ENCODE results near the gene TSEN54. TPM values are rescaled to one million over a fixed set of nuclear protein-coding genes. Genes with fewer than 3 reads are reported as not detected.

Gene TSEN54
- total and polyA plus RNA-seq, 2 experiments from 2014 or later, result 45.9 to 62.5 TPM

DNA sequence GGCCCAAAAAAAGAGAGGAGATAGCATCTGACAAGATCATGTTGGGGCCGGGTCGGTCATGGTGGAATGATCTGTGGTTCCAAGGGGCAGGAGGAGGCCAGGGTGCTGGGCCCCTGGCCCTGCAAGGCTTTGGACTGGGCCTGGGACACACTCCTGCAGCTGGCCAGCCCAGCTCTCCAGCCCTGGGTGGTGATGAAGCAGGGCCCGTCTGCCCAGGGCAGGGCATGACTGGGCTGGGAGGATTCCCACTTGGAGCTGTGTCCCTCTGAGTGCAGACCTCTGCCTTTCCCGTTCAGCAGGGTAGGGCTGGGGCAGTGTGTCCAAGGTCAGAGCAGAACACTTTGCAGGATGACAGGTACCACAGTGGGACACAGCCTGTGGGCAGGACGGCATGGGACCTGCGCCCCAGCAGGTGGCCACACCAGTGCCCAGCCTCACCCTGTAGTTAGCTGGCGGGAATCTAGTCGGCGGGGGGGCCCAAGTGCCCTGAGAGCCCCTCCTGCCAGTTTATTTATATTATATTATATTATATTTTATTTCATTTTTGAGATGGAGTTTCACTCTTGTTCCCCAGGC, 43.7 kb downstream of the TSEN54 start:
- no peak overlapping the region for H3K27ac ChIP-seq (ENCODE audit: low read depth)
- H3K27me3 Mint-ChIP-seq (ENCODE audit: insufficient read depth, low read depth, poor library complexity), result no peaks in the 10 kb centered on the region
- no peak overlapping the region for H2AFZ ChIP-seq
- no peaks in the 10 kb centered on the region for H3K27me3 ChIP-seq (ENCODE audit: insufficient read depth)
- no peaks in the 10 kb centered on the region; the same call in 1 of the 2 replicates for H3K4me1 ChIP-seq (ENCODE audit: insufficient read depth)
- H3K79me2 ChIP-seq (replicated peaks; ENCODE audit: insufficient read depth), result no peaks in the 10 kb centered on the region
- no peaks in the 10 kb centered on the region for H3K36me3 Mint-ChIP-seq (ENCODE audit: low read depth)
- no peaks in the 10 kb centered on the region; the same call in 1 of the 2 replicates for H3K36me3 ChIP-seq (ENCODE audit: insufficient read depth)
- no peak for TF ChIP-seq ZNF114 (CRISPR knock-in tag; IDR thresholded peaks at IDR 0.05)
- peaks cover 2% of the 10 kb centered on the region; the same call in 1 of the 3 replicates for H3K4me1 Mint-ChIP-seq
- no peaks in the 10 kb centered on the region for H4K20me1 ChIP-seq (replicated peaks; ENCODE audit: insufficient read depth)
- no peaks in the 10 kb centered on the region for H3K9me2 ChIP-seq (ENCODE audit: insufficient read depth)
- no peak overlapping the region for H3K27ac Mint-ChIP-seq
- no peaks in the 10 kb centered on the region for H3F3A ChIP-seq (replicated peaks; ENCODE audit: low read depth)
- ATAC-seq, result no peak
- H3K4me3 Mint-ChIP-seq, result no peak overlapping the region
- no peak overlapping the region for H3K4me3 ChIP-seq
- H3K9me3 Mint-ChIP-seq, result no peaks in the 10 kb centered on the region
- no peak for DNase-seq (ENCODE audit: low spot score)
- no peak overlapping the region for H3K4me2 ChIP-seq

DNA sequence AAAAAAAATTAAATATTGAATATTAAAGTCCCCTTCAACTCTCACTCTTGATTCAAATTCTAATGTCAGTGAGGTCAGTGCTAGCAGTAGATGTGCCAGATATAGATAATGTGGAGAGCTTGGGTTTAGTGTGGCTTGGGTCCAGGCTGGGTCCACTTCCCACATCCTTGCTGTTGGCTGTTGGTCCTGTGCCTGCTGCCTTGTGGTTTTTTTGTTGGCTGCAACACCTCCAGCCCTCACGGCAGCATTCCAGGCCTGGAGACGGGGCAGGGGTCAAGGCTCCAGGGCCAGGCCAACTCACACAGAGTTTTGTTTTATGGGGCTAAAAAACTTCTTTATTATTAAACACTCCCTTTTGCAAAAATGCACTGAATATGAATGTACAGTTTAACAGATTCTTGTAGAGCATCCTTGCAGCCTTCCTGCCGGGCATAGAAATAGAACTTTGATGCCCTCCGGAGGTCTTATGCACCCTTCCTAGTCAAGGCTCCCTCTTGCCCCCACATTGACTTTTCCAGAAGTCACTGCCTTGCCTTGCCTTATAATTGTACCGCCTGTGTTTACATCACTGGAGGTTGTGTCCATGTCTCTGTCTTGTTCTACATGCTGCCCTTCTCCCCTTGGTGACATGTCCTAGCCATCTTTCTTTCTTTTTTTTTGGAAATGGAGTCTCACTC, 45.7 kb downstream of the TSEN54 start:
- H3K27ac ChIP-seq (ENCODE audit: low read depth), result no peak overlapping the region
- no peaks in the 10 kb centered on the region for H3K27me3 ChIP-seq (ENCODE audit: insufficient read depth)
- H3K4me2 ChIP-seq, result no peak overlapping the region
- H3K9me2 ChIP-seq (ENCODE audit: insufficient read depth), result no peaks in the 10 kb centered on the region
- ATAC-seq, result no peak
- no peaks in the 10 kb centered on the region; the same call in 1 of the 2 replicates for H3K4me1 ChIP-seq (ENCODE audit: insufficient read depth)
- H4K20me1 ChIP-seq (replicated peaks; ENCODE audit: insufficient read depth), result no peaks in the 10 kb centered on the region
- H3K27ac Mint-ChIP-seq, result no peak overlapping the region
- H3K79me2 ChIP-seq (replicated peaks; ENCODE audit: insufficient read depth), result no peaks in the 10 kb centered on the region
- no peak overlapping the region for H3K4me3 Mint-ChIP-seq
- no peaks in the 10 kb centered on the region for H3K9me3 Mint-ChIP-seq
- no peak for DNase-seq (ENCODE audit: low spot score)
- H2AFZ ChIP-seq, result no peak overlapping the region
- H3K36me3 ChIP-seq (ENCODE audit: insufficient read depth), result no peaks in the 10 kb centered on the region; the same call in 1 of the 2 replicates
- H3K27me3 Mint-ChIP-seq (ENCODE audit: insufficient read depth, low read depth, poor library complexity), result peaks cover 2% of the 10 kb centered on the region
- H3F3A ChIP-seq (replicated peaks; ENCODE audit: low read depth), result no peaks in the 10 kb centered on the region
- H3K36me3 Mint-ChIP-seq (ENCODE audit: low read depth), result no peaks in the 10 kb centered on the region
- H3K4me1 Mint-ChIP-seq, result peaks cover under 1% of the 10 kb centered on the region; the same call in 1 of the 3 replicates
- H3K4me3 ChIP-seq, result no peak overlapping the region
- TF ChIP-seq, protein P1, sequence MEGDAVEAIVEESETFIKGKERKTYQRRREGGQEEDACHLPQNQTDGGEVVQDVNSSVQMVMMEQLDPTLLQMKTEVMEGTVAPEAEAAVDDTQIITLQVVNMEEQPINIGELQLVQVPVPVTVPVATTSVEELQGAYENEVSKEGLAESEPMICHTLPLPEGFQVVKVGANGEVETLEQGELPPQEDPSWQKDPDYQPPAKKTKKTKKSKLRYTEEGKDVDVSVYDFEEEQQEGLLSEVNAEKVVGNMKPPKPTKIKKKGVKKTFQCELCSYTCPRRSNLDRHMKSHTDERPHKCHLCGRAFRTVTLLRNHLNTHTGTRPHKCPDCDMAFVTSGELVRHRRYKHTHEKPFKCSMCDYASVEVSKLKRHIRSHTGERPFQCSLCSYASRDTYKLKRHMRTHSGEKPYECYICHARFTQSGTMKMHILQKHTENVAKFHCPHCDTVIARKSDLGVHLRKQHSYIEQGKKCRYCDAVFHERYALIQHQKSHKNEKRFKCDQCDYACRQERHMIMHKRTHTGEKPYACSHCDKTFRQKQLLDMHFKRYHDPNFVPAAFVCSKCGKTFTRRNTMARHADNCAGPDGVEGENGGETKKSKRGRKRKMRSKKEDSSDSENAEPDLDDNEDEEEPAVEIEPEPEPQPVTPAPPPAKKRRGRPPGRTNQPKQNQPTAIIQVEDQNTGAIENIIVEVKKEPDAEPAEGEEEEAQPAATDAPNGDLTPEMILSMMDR (conservative IDR thresholded peaks at IDR 0.05; ENCODE audit: low read depth in 2 of 2), result 0 out of 4 replicates have a peak, but pooled peaks of 1 of the 2 experiments have one; percentile 11
- TF ChIP-seq POLR2AphosphoS5 (IDR thresholded peaks at IDR 0.05; ENCODE audit: low read depth), result no peak

DNA sequence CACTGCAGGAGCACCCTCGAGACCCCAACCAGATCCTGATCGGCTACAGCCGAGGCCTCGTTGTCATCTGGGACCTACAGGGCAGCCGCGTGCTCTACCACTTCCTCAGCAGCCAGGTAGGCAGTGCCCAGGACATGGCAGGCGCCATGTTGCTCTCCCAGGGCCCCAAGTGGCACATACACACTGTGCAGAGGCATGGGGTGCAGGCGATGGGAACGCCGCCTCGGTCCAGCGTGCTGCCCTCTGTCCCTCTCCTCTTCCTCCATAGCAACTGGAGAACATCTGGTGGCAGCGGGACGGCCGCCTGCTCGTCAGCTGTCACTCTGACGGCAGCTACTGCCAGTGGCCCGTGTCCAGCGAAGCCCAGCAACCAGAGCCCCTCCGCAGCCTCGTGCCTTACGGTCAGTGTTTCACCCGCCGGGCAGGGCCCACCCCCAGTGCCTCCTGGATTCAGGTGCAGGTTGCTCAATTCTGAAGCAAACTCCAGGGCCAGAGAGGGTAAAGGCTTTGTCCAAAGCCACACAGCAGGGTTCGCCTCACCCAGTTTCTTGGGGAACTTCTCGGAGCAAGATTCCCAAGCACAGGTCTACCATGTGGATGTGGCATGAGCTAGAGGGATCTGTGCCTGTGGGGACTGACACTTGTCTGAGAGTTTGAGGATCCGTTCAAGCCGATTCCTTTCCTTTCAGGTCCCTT, 46.9 kb downstream of the TSEN54 start:
- H3K27me3 ChIP-seq (ENCODE audit: insufficient read depth), result no peaks in the 10 kb centered on the region
- no peak overlapping the region for H3K4me2 ChIP-seq
- H2AFZ ChIP-seq, result no peak overlapping the region
- H3K9me2 ChIP-seq (ENCODE audit: insufficient read depth), result no peaks in the 10 kb centered on the region
- H3K36me3 ChIP-seq (ENCODE audit: insufficient read depth), result no peaks in the 10 kb centered on the region; the same call in 1 of the 2 replicates
- no peaks in the 10 kb centered on the region for H3K79me2 ChIP-seq (replicated peaks; ENCODE audit: insufficient read depth)
- no peaks in the 10 kb centered on the region for H3K9me3 Mint-ChIP-seq
- H3K4me1 Mint-ChIP-seq, result no peaks in the 10 kb centered on the region
- peaks cover 2% of the 10 kb centered on the region for H3K27me3 Mint-ChIP-seq (ENCODE audit: insufficient read depth, low read depth, poor library complexity)
- H4K20me1 ChIP-seq (replicated peaks; ENCODE audit: insufficient read depth), result no peaks in the 10 kb centered on the region
- no peaks in the 10 kb centered on the region; the same call in 1 of the 2 replicates for H3K4me1 ChIP-seq (ENCODE audit: insufficient read depth)
- H3F3A ChIP-seq (replicated peaks; ENCODE audit: low read depth), result no peaks in the 10 kb centered on the region
- H3K4me3 Mint-ChIP-seq, result no peak overlapping the region
- ATAC-seq, result no peak
- H3K4me3 ChIP-seq, result no peak overlapping the region
- H3K27ac ChIP-seq (ENCODE audit: low read depth), result no peak overlapping the region
- H3K27ac Mint-ChIP-seq, result no peak overlapping the region
- no peak for DNase-seq (ENCODE audit: low spot score)
- H3K36me3 Mint-ChIP-seq (ENCODE audit: low read depth), result no peaks in the 10 kb centered on the region
- no peak for TF ChIP-seq EZH2phosphoT487 (IDR thresholded peaks at IDR 0.05; ENCODE audit: unreplicated experiment)
- TF ChIP-seq, protein P2, sequence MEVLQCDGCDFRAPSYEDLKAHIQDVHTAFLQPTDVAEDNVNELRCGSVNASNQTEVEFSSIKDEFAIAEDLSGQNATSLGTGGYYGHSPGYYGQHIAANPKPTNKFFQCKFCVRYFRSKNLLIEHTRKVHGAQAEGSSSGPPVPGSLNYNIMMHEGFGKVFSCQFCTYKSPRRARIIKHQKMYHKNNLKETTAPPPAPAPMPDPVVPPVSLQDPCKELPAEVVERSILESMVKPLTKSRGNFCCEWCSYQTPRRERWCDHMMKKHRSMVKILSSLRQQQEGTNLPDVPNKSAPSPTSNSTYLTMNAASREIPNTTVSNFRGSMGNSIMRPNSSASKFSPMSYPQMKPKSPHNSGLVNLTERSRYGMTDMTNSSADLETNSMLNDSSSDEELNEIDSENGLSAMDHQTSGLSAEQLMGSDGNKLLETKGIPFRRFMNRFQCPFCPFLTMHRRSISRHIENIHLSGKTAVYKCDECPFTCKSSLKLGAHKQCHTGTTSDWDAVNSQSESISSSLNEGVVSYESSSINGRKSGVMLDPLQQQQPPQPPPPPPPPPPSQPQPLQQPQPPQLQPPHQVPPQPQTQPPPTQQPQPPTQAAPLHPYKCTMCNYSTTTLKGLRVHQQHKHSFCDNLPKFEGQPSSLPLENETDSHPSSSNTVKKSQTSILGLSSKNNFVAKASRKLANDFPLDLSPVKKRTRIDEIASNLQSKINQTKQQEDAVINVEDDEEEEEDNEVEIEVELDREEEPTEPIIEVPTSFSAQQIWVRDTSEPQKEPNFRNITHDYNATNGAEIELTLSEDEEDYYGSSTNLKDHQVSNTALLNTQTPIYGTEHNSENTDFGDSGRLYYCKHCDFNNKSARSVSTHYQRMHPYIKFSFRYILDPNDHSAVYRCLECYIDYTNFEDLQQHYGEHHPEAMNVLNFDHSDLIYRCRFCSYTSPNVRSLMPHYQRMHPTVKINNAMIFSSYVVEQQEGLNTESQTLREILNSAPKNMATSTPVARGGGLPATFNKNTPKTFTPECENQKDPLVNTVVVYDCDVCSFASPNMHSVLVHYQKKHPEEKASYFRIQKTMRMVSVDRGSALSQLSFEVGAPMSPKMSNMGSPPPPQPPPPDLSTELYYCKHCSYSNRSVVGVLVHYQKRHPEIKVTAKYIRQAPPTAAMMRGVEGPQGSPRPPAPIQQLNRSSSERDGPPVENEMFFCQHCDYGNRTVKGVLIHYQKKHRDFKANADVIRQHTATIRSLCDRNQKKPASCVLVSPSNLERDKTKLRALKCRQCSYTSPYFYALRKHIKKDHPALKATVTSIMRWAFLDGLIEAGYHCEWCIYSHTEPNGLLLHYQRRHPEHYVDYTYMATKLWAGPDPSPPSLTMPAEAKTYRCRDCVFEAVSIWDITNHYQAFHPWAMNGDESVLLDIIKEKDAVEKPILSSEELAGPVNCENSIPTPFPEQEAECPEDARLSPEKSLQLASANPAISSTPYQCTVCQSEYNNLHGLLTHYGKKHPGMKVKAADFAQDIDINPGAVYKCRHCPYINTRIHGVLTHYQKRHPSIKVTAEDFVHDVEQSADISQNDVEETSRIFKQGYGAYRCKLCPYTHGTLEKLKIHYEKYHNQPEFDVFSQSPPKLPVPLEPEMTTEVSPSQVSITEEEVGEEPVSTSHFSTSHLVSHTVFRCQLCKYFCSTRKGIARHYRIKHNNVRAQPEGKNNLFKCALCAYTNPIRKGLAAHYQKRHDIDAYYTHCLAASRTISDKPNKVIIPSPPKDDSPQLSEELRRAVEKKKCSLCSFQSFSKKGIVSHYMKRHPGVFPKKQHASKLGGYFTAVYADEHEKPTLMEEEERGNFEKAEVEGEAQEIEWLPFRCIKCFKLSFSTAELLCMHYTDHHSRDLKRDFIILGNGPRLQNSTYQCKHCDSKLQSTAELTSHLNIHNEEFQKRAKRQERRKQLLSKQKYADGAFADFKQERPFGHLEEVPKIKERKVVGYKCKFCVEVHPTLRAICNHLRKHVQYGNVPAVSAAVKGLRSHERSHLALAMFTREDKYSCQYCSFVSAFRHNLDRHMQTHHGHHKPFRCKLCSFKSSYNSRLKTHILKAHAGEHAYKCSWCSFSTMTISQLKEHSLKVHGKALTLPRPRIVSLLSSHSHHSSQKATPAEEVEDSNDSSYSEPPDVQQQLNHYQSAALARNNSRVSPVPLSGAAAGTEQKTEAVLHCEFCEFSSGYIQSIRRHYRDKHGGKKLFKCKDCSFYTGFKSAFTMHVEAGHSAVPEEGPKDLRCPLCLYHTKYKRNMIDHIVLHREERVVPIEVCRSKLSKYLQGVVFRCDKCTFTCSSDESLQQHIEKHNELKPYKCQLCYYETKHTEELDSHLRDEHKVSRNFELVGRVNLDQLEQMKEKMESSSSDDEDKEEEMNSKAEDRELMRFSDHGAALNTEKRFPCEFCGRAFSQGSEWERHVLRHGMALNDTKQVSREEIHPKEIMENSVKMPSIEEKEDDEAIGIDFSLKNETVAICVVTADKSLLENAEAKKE (CRISPR knock-in tag; IDR thresholded peaks at IDR 0.05), result no peak
- TF ChIP-seq CREB1 (CRISPR knock-in tag; IDR thresholded peaks at IDR 0.05; ENCODE audit: low read depth), result no peak

Measured in GM23338 (cell line).